ENCODE measurements around the gene S100A5.
A peak's percentile ranks its signal among the peaks of the same experiment; 100 is the strongest.
"Not testable (repeated sequence)": the region's sequence is repeated elsewhere in the genome, so short reads cannot be mapped to it uniquely, and the experiment has no call there.

S100A5 gene

DNA sequence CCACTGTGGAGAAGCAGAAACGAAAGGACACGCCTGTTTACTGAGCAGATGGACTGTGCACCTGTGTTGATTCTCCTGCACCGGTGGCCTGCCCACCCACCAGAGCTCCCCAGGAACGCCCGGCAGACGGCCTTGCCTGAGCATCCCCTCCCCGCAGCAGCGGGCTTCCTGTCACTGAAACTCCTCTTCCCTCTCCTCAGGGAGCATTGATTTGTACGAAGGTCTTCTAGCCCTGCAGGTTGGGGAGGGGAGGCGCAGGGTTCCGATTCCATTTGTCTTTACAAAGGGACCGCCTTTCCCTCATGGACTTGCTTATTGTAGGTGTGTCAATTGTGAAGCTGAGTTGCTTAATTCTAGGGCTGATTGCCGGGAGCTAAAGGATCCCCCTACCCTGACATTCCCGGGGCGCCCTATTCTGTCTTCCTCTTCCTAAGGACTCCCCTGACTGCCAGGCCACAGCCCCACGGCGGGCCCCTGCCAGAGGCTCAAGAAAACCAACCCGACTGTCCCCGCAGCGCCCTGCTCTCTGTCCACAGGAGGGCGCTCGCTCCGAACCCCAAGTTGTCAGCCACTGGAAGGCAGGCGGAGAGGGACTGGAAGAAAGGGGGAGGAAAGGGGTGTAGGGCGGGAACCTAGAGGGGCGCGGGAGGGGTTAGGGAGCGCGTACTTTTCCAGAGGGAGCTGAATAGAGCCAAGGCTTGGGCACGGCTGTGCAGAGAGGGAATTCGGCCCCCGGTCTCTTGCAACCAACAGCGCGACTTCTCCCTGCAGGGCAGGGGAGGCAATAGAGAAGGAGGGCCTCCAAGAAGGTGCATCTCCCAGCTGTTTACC lies 7.8 kb downstream of the S100A5 start:
- ATAC-seq = peak; percentile 10 to 15

DNA sequence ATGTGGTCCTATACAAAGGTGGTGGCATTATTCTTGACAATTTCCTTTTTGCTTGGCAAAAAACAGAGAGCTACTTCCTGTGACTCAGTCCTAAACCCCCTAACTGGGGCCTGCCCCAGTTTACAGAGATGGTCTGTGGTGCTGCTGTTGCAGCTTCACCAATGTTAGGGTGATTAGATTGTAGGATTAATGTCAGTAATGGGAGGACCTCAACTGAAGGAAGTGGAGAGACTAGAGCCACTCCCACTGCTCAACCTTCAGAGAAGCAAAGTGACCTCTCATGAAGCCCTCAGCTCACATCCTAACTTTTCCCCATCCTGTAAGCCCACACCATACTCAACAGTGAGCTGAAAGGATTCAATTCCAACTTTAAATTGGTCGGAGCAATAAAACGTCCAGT lies 8.6 kb downstream of the S100A5 start:
- ATAC-seq = peak; percentile 44 to 52

DNA sequence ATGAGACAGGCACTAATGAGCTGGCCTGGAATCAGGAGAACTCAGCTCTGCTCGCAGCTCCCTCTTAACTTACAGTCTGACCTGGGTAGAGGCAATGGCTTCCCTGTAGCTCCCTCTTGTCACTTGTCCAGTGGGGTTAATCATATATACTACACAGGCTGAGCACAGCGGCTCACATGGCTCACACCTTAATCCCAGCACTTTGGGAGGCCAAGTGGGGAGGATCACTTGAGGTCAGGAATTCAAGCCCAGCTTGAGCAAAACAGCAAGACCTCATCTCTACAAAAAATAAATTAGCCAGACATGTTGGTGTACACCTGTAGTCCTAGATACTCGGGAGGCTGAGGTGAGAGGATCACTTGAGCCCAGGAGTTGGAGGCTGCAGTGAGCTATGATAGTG lies 9.1 kb downstream of the S100A5 start:
- ATAC-seq = no peak

DNA sequence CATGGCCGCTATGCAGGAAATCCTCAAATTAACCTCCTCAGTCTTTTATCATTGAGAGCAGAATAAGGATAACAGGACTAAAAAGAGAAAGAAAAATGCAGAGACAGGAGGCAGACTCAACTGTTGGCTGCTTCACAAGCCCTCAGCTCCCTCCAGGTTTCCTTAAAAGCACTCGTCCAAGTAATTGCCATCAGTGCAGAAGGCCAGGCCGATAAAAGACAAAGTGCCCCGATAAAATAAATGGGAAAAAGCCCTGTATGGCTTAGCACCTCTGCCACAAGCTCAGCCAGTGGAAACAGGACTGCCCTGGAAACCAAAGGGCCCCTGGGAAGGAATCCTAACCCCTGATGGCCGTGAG lies 13.1 kb downstream of the S100A5 start:
- no peak for ATAC-seq

DNA sequence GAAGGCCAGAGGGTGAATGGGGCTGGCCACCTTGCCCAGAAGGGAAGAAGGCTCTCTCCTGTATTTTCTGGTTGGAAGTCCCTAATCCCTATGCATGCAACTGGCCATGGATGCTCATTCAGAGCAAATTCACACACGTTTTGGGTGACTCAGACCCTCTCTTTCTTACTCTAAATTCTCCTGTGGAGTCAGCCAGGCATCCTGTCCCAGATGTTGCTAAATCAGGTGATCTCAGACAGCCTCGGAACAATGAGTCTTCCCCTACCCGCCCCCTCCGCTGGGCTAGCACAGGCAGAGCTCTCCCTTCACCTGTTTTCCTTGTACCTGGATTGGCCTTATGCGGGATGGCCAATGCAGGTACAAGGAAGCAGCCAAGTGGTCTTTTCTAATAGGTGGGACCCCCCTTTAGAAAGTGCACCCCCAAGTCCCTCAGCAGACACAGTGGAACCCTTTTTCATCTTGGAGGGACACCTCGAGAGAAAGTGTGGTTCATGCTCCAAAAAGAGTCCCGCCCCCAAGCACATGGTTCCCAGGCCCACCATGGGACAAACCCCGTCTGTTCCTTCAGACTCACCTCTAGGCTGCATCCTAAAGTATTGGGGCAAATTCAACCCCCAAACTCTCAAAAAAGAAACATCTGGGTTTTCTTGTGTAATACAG lies 13.6 kb downstream of the S100A5 start:
- no peak for ATAC-seq

DNA sequence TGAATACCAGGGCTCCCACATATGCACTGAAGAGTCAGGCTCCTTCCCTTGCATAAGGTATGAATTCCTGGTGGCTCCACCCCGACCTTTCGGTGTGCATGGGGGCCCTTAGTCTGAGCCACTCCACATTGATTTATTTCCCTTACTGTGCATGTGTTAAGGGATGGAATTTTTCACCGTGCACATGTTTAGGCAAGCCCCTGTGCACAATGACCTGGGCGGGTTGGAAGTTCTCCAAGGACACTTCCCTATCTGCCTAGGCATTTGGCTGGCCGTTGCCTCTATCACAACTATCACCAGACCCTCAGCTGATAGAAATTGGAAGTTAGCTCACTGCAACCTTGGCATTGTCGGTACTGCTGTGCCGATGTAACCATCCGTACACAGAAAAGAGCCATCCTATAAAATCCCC lies 14.6 kb downstream of the S100A5 start:
- ATAC-seq = no peak

DNA sequence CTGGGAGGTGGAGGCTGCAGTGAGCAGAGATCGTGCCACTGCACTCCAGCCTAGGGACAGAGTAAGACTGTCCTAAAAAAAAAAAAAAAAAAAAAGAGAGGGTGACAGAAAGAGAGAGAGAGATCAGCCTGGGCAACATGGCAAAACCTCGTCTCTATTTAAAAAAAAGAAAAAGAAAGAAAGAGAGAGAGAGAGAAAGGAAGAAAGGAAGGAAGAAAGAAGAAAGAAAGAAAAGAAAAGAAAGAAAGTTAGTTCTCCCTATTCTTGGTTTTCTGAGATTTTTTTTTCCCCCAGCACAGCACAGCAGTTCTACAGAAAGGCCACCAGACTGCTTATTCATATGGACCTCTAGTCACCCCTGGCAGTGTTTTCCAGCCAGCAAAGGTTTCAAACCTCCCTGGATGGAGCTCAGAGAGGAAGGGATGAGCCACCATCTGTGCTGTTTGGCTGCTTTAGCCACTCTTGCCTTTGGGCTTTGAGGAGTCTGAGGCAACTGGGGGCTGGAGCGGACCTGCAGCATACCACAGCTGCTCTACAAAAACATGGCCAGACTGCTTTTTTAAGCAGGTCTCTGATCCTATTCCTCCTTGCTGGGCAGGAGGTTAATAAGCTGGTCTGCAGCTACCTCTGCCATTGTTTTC lies 15.5 kb downstream of the S100A5 start:
- ATAC-seq = no peak

DNA sequence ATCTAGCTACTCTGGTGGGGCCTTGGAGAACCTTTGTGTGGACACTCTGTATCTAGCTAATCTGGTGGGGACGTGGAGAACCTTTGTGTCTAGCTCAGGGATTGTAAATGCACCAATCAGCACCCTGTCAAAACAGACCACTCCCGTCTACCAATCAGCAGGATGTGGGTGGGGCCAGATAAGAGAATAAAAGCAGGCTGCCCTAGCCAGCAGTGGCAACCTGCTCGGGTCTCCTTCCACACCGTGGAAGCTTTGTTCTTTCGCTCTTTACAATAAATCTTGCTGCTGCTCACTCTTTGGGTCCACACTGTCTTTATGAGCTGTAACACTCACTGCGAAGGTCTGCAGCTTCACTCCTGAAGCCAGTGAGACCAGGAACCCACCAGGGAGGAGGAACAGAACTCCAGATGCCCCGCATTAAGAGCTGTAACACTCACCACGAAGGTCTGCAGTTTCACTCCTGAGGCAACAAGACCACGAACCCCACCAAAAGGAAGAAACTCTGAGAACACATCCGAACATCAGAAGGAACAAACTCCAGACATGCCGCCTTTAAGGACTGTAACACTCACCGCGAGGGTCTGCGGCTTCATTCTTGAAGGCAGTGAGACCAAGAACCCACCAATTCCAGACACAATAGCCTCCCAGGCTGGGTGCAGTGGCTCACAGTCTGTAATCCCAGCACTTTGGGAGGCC lies 18.2 kb downstream of the S100A5 start:
- not testable (repeated sequence) for ATAC-seq

DNA sequence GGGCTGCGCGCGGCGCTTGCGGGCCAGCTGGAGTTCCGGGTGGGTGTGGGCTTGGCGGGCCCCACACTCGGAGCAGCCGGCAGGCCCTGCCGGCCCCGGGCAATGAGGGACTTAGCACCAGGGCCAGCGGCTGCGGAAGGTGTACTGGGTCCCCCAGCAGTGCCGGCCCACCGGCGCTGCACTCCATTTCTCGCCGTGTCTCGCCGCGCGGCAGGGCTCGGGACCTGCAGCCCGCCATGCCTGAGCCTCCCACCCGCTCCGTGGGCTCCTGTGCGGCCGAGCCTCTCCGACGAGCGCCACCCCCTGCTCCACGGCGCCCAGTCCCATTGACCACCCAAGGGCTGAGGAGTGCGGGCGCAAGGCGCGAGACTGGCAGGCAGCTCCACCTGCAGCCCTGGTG lies 18.9 kb downstream of the S100A5 start:
- ATAC-seq = not testable (repeated sequence)

DNA sequence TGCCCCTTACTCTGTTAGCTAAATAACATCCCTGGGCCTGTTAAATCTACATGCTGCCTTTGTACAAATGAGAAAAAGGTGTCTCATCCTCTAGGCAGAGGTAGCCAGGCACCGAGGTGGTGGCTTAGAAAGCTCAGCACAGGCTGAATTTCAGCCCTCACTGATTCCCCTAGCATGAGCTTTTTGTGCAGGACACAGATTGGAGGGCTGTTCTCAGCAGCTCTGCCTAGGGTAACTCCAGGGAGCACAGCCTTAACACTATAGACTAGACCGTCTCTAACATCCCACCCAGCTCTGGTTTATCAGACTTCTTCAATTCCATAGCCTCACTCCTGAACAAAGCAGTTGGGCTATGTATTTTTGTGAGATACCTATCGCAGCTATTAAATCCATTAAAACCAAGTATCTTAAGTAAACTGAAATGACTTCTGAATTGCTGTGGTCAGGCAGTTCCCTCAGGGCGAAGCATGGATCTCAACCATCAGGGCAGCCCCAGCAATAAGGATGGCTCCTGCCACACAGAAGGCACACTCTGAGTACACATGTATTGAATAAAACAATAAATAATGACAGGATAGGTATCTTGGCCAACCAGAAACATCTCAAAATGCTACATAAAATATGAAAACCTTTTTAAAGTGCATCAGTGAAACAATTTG lies 19.8 kb downstream of the S100A5 start:
- ATAC-seq = no peak

DNA sequence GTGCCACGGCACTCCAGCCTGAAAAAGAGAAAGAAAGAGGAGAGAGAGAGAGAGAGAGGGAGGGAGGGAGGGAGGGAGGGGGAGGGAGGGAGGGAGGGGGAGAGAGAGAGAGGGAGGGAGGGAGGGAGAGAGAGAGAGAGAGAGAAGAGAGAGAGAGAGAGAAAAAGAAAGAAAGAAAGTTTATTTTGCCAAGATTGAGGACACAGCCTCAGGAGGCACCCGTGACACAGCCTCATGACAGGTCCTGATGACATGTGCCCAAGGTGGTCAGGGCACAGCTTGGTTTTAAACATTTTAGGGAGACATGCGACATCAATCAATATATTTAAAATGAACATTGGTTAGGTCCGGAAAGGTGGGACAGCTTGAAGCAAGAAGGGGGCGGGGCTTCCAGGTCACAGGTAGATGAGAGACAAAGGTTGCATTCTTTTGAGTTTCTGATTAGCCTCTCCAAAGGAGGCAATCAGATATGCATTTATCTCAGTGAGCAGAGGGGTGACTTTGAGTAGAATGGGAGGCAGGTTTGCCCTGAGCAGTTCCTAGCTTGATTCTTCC lies 20.5 kb downstream of the S100A5 start:
- ATAC-seq = not testable (repeated sequence)

DNA sequence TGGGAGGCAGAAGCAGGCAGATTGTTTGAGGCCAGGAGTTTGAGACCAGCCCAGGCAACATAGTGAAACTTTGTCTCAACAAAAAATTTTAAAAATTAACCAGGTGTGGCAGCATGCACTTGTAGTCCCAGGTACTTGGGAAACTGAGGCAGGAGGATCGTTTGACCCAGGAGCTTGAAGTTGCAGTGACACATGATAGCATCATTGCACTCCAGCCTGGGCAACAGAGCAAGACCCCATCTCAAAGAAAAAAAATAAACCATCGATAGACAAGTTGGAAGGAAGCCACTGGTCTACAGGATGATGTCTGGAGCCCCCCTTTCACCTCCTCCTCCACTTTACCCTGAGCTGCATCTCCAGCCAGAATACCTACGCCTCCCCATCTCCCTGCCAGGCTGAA lies 21.5 kb downstream of the S100A5 start:
- no peak for ATAC-seq

DNA sequence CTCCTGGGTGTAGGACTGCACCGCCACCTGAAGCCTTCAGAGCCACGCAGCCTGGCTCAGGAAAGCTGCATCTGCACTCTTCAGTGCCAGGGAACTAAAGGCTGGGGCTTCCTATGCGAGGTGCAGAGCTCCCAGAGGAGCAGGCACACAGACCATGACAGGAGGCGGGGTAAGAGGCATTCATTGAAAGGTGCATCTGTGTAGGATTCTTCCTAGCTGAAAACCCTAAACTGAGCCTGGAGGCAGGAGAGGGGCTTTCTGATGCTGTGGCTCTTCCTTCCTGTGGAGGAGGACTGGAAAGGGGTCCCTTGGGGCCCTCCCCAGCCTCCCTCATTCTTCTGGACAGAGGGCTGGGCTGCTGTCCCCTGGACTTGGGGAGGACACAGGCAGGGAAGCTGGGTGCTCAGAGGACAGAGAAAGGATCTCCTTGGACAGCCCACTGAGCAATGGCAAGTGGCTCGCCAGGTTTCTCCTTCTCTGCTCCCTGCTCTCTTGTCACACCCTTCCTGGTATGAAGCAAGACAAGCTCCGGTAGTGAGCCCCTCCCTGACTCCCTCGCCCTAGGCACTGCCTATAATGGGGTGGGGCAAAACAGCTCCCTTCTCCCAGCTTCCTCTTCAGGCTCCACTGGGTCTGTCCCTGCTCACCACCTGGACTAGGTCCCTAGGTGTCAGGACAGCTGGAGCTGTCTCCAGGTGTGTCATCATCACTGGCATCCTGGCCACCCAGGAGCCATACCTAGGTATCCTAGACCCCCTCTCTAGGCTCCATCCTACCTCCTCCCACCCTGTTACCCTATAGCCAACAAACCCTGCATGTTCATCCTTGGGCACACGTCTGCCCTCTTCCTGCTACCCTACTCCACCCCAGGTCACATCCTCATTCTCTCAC lies 25.0 kb downstream of the S100A5 start:
- no peak for ATAC-seq

DNA sequence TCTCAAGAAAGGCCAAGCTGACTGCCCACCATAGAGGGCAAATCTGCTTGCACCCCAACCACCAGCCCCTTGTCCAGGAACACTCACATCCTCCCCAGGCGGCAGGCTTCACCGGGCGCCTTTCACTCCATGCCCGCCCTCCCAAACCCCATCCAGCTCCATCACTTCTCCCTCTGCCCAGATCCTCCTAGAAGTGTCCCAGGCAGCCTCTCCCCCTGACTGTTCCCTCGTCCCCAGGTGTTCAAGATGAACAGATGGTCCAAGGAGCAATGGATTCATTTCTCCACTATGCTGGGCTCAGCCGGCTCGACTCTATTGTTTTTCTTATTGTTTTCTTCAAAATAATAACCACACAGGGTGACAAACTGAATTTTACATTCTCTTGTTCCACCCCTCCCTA lies 27.1 kb downstream of the S100A5 start:
- no peak for ATAC-seq

DNA sequence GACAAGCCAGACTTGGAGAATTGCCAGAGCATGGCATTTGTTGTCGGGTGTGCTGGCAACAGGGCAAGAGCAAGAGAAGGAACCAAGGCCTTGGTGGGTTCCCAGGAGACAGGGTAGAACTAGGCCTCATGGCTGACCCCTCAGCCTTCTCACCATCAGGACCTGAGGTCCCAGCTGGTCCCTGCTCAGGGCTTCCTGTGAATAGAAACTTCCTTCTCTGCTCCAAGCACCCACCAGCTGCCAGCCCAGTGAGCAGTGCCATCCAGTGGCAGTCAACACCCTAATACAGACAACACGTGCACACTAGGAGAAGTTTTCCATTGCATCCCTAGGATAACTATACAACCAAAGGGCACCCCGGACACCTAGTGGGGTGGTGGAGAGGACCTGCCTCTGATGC lies 27.7 kb downstream of the S100A5 start:
- ATAC-seq = no peak

DNA sequence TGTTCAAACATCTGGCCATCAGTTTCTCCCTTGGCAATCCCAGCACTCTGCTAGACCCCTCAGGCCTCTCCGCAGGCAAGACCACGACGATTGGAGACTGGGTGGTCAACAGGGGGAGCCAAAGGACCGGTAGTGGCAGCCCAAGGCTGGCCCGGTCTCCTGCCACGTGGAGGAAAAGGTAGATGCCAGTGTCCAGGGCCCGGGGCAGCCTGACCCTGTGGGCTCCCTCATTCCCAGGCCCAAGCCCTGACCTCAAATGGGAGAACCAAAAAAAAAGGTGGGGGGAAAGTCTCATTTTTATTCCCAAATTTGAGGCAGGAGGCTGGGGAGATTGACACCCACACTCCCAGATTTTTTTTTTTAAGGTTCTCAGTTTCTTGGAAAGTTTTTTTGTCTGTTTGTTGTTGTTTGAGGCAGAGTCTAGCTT lies 29.7 kb downstream of the S100A5 start:
- peak; percentile 88 to 90 for ATAC-seq

DNA sequence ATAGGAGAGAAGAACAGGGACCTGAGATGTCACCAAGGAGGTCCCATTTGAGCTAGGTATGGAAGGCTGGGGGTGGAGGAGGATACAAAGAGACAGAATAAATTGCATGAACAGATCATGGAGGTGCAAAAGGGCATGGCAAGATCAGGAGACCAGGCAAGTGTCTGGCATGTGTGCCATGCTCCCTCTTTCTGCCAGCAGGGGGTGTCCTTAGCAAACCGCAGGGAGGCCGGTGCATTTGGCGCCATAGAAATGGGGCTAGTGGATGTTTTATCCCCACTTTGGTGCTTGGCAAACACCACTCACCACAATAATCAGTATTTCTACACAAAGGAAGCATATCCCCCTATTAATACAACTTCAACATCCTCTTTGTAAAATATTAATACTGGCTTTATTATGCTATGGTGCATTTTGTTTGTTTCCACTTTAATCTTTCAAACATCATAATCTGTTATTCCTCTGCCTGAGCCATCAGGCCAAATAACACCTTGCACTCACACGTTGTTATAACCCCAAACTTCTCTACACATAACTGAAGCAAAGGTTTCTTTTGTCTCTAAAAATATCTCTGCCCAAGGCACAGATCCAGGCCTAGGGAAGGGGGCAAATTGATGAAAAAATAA lies 30.9 kb downstream of the S100A5 start:
- ATAC-seq = peak; percentile 63 to 66

DNA sequence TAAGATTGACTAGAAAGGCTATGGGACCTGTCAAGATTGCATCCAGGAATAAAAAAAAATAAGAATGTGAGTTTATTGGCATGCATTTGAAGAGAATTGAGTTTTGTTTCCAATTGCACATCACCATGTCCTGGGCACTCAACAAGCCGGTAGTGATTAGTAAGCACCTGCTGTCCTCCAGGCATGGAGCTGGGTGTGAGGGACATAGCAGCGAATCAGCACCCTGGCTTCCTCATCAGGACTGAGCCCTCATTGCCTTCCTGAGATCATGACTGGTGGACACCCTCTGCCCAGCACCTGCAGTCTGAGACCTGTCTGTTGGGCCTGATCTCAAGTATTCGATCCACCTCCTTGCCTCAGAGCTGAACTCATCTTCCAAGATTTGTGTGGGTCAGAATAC lies 31.7 kb downstream of the S100A5 start:
- ATAC-seq = no peak

DNA sequence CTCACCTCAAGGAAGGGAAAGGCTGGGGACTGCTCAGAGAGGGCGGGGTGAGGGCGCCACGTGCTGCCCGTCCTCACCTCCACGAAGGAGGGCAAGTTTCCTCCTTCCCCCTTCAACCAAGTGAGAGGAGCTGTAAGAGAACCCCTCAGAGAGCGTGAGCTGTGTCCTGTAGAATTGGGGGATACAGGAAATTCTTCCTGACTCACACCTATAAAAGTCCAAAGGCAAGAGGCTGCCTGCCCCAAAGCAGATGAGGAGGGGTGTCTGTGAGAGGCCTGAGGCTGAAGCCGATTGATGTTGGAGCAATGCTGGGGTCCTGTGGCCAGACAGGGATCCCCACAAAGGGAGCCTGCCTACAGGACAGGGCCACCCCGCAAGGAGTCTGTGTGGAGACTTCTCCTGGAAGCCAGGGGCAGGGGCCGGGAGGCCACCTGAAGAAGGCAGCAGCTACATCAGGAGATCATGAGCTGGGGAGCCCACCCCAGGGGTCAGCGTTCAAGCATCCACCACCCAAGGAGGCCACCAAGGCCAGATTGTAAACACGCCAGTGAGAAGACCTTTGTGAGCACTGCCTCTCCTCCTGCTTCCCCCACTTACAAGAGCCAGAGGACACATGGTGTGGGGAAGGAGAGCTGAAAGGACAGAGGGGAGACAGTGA lies 32.7 kb downstream of the S100A5 start:
- ATAC-seq = no peak

DNA sequence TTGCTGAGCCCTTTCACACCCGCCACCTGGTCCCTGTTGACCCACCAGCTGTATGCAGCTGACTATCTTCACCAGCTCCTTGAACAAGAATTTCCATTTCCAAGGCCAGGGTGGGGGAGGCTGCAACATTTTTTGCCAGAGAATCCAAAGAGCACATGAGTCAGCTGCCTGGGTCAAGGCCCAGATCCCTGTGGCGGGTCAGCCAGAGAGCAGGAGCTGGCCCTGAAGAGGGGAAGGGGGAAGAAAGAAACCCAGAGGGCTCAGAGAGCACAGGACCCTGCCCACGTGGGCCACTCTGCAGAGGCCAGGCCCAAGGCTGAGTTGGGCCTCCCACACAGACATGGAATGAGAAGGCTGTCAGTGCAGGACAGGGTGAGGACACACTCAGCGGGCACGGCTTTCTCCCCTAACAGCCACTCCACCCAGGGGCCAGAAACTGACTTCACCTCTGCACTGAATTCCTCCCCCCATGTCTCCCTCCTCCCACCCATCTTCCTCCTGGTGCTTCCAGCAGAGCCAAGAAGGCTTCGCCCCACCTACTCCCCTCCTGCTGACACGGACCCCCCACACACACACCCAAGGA lies 33.8 kb downstream of the S100A5 start:
- ATAC-seq = no peak

Data from activated CD4-positive, CD25-positive, alpha-beta regulatory T cell treated with anti-CD3 and anti-CD28 coated beads, Interleukin-2, amount 50 U/mL, for 24 hours (primary cell).